ENCODE data around the gene NXNL1. TPM values are rescaled to one million over a fixed set of nuclear protein-coding genes. Genes with fewer than 3 reads are reported as not detected.
"Not testable (repeated sequence)": the region's sequence is repeated elsewhere in the genome, so short reads cannot be mapped to it uniquely, and the experiment has no call there.

The NXNL1 gene
- total and polyA plus RNA-seq, 2 donors (not counting 1 experiment from before 2014, with no cell fraction given) = not detected

- TF ChIP-seq CTCF (conservative IDR thresholded peaks at IDR 0.05 in 1 of 2, IDR thresholded peaks at IDR 0.05 in 1 of 2; ENCODE audit: low read depth in 1 of 2, low read length in 2 of 2) (no peak), EZH2 (IDR thresholded peaks at IDR 0.05; ENCODE audit: low read length, missing control alignments) (no peak)
- Histone ChIP-seq H3K27ac (ENCODE audit: insufficient read depth, low read length) (no peak overlapping the region), H3K4me1 (ENCODE audit: control insufficient read depth, extremely low read depth, insufficient read depth, low read length) (peaks cover 9% of the 10 kb centered on the region), H3K9me3 (ENCODE audit: control insufficient read depth, insufficient read depth, low read depth, low read length) (no peaks in the 10 kb centered on the region), H2AFZ (ENCODE audit: low read length) (no peak overlapping the region), H3K9ac (ENCODE audit: insufficient read depth, low read length) (no peak overlapping the region), H3K36me3 (ENCODE audit: control insufficient read depth, insufficient read depth, low read length) (peaks cover 8% of the 10 kb centered on the region), H3K4me3 (replicated peaks in 1 of 4; ENCODE audit: control extremely low read depth in 1 of 4, insufficient read depth in 1 of 4, low read depth in 3 of 4, low read length in 4 of 4) (no peak overlapping the region), H3K4me2 (ENCODE audit: extremely low read depth, insufficient read depth, low read length) (no peak overlapping the region), H3K27me3 (ENCODE audit: control insufficient read depth, insufficient read depth, low read length) (no peaks in the 10 kb centered on the region), H3K79me2 (ENCODE audit: control insufficient read depth, insufficient read depth, low read length) (peaks cover 5% of the 10 kb centered on the region), H4K20me1 (ENCODE audit: control insufficient read depth, extremely low read depth, insufficient read depth, low read length) (no peaks in the 10 kb centered on the region)
- no peak for DNase-seq (ENCODE audit: low read depth in 2 of 2)
Measured at GRCh38 chr19:17503240-17503639, 42.5 kb upstream of the NXNL1 start.

GRCh38 chr19:17500447-17501198 lies 39.9 kb upstream of the NXNL1 start:
- H3K9me3 ChIP-seq (ENCODE audit: control insufficient read depth, insufficient read depth, low read depth, low read length) = no peaks in the 10 kb centered on the region
- no peak overlapping the region for H3K4me2 ChIP-seq (ENCODE audit: extremely low read depth, insufficient read depth, low read length)
- TF ChIP-seq CTCF (conservative IDR thresholded peaks at IDR 0.05 in 1 of 2, IDR thresholded peaks at IDR 0.05 in 1 of 2; ENCODE audit: low read depth in 1 of 2, low read length in 2 of 2) (no peak), EZH2 (IDR thresholded peaks at IDR 0.05; ENCODE audit: low read length, missing control alignments) (no peak)
- peaks cover 8% of the 10 kb centered on the region for H3K4me1 ChIP-seq (ENCODE audit: control insufficient read depth, extremely low read depth, insufficient read depth, low read length)
- no peak overlapping the region for H3K4me3 ChIP-seq (replicated peaks in 1 of 4; ENCODE audit: control extremely low read depth in 1 of 4, insufficient read depth in 1 of 4, low read depth in 3 of 4, low read length in 4 of 4)
- H4K20me1 ChIP-seq (ENCODE audit: control insufficient read depth, extremely low read depth, insufficient read depth, low read length) = no peaks in the 10 kb centered on the region
- H3K27me3 ChIP-seq (ENCODE audit: control insufficient read depth, insufficient read depth, low read length) = no peaks in the 10 kb centered on the region
- no peak overlapping the region for H3K9ac ChIP-seq (ENCODE audit: insufficient read depth, low read length)
- no peak overlapping the region for H3K27ac ChIP-seq (ENCODE audit: insufficient read depth, low read length)
- peaks cover 10% of the 10 kb centered on the region for H3K36me3 ChIP-seq (ENCODE audit: control insufficient read depth, insufficient read depth, low read length)
- H2AFZ ChIP-seq (ENCODE audit: low read length) = no peak overlapping the region
- DNase-seq (ENCODE audit: low read depth in 2 of 2) = no peak
- peaks cover 2% of the 10 kb centered on the region for H3K79me2 ChIP-seq (ENCODE audit: control insufficient read depth, insufficient read depth, low read length)

- H3K79me2 ChIP-seq (ENCODE audit: control insufficient read depth, insufficient read depth, low read length) = no peaks in the 10 kb centered on the region
- TF ChIP-seq CTCF (conservative IDR thresholded peaks at IDR 0.05 in 1 of 2, IDR thresholded peaks at IDR 0.05 in 1 of 2; ENCODE audit: low read depth in 1 of 2, low read length in 2 of 2) (no peak), EZH2 (IDR thresholded peaks at IDR 0.05; ENCODE audit: low read length, missing control alignments) (no peak)
- H3K4me1 ChIP-seq (ENCODE audit: control insufficient read depth, extremely low read depth, insufficient read depth, low read length) = peaks cover 8% of the 10 kb centered on the region
- H4K20me1 ChIP-seq (ENCODE audit: control insufficient read depth, extremely low read depth, insufficient read depth, low read length) = no peaks in the 10 kb centered on the region
- no peak overlapping the region for H3K4me3 ChIP-seq (replicated peaks in 1 of 4; ENCODE audit: control extremely low read depth in 1 of 4, insufficient read depth in 1 of 4, low read depth in 3 of 4, low read length in 4 of 4)
- peak overlapping the region; percentile 4 for H3K9ac ChIP-seq (ENCODE audit: insufficient read depth, low read length)
- peak; percentile 63 to 70 for DNase-seq (ENCODE audit: low read depth in 2 of 2)
- no peak overlapping the region for H2AFZ ChIP-seq (ENCODE audit: low read length)
- H3K4me2 ChIP-seq (ENCODE audit: extremely low read depth, insufficient read depth, low read length) = no peak overlapping the region
- H3K27me3 ChIP-seq (ENCODE audit: control insufficient read depth, insufficient read depth, low read length) = no peaks in the 10 kb centered on the region
- peaks cover 8% of the 10 kb centered on the region for H3K36me3 ChIP-seq (ENCODE audit: control insufficient read depth, insufficient read depth, low read length)
- H3K9me3 ChIP-seq (ENCODE audit: control insufficient read depth, insufficient read depth, low read depth, low read length) = no peaks in the 10 kb centered on the region
- H3K27ac ChIP-seq (ENCODE audit: insufficient read depth, low read length) = peak overlapping the region; percentile 65
Measured at GRCh38 chr19:17499648-17500446, 39.1 kb upstream of the NXNL1 start.

GRCh38 chr19:17499025-17499424 lies 38.3 kb upstream of the NXNL1 start:
- not testable (repeated sequence) for H3K4me1 ChIP-seq (ENCODE audit: control insufficient read depth, extremely low read depth, insufficient read depth, low read length); H3K36me3 ChIP-seq (ENCODE audit: control insufficient read depth, insufficient read depth, low read length); DNase-seq (ENCODE audit: low read depth in 2 of 2); H4K20me1 ChIP-seq (ENCODE audit: control insufficient read depth, extremely low read depth, insufficient read depth, low read length); H3K9ac ChIP-seq (ENCODE audit: insufficient read depth, low read length); H2AFZ ChIP-seq (ENCODE audit: low read length); H3K27ac ChIP-seq (ENCODE audit: insufficient read depth, low read length); H3K4me3 ChIP-seq (replicated peaks in 1 of 4; ENCODE audit: control extremely low read depth in 1 of 4, insufficient read depth in 1 of 4, low read depth in 3 of 4, low read length in 4 of 4); H3K27me3 ChIP-seq (ENCODE audit: control insufficient read depth, insufficient read depth, low read length); H3K4me2 ChIP-seq (ENCODE audit: extremely low read depth, insufficient read depth, low read length); H3K79me2 ChIP-seq (ENCODE audit: control insufficient read depth, insufficient read depth, low read length); H3K9me3 ChIP-seq (ENCODE audit: control insufficient read depth, insufficient read depth, low read depth, low read length)

Measured in fibroblast of lung (primary cell).